22Rv1 (cell line): Measurements from ENCODE around the gene ITPK1.

Source experiments
- ZFX ChIP-seq: fragments of 450-650 bp; IDR thresholded peaks from 2 replicates; pipeline ENCODE4 v1.6.1; 2017; ENCODE audit warnings: antibody characterized with exemption, borderline replicate concordance
- TF ChIP-seq, protein P1 (sequence below): fragments of 450-650 bp; IDR thresholded peaks from 2 replicates; pipeline ENCODE4 v1.5.1; 2017; ENCODE audit warnings: mild to moderate bottlenecking

DNA sequence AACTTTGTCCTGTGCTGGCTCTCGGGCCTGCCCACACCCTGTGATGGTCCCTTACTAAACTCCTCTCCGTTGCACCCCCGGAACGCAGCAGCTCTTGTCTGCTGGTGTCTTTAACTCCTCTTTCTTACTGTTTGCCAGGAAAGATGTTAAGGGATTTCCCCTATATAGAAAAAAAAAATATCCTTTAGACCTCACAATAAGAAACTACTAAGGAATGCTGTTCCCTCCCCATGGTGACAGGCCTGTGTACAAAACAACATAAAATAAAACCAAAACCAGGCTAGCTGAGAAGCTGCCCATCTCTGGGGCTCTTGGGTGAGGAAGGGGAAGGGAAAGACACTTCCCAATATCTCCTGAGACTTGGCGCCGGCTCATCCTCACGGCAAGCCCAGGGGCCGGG, 97.4 kb downstream of the ITPK1 start:
- TF ChIP-seq, protein P1, sequence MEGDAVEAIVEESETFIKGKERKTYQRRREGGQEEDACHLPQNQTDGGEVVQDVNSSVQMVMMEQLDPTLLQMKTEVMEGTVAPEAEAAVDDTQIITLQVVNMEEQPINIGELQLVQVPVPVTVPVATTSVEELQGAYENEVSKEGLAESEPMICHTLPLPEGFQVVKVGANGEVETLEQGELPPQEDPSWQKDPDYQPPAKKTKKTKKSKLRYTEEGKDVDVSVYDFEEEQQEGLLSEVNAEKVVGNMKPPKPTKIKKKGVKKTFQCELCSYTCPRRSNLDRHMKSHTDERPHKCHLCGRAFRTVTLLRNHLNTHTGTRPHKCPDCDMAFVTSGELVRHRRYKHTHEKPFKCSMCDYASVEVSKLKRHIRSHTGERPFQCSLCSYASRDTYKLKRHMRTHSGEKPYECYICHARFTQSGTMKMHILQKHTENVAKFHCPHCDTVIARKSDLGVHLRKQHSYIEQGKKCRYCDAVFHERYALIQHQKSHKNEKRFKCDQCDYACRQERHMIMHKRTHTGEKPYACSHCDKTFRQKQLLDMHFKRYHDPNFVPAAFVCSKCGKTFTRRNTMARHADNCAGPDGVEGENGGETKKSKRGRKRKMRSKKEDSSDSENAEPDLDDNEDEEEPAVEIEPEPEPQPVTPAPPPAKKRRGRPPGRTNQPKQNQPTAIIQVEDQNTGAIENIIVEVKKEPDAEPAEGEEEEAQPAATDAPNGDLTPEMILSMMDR = no peak
- no peak for TF ChIP-seq ZFX
